Glutamatergic neuron (in vitro differentiated cells): Measurements from ENCODE around the gene TMBIM6. TPM values are rescaled to one million over a fixed set of nuclear protein-coding genes. Genes with fewer than 3 reads are reported as not detected.
"Not testable (repeated sequence)": the region's sequence is repeated elsewhere in the genome, so short reads cannot be mapped to it uniquely, and the experiment has no call there.

Experiments
- DNase-seq: peaks from one replicate; pipeline ENCODE4 v3.0.0; 2022
- H3K27ac Mint-ChIP-seq: one replicate; pipeline ENCODE4 v1.8.0; 2020; ENCODE audit warnings: mild to moderate bottlenecking, mixed read lengths, inconsistent platforms; ENCODE audit not compliant: unreplicated experiment
- H3K27me3 Mint-ChIP-seq: one replicate; pipeline ENCODE4 v1.8.0; 2020; ENCODE audit warnings: mild to moderate bottlenecking, moderate library complexity, mixed read lengths, inconsistent platforms; ENCODE audit not compliant: unreplicated experiment
- H3K36me3 Mint-ChIP-seq: one replicate; pipeline ENCODE4 v1.8.0; 2020; ENCODE audit warnings: mild to moderate bottlenecking, mixed read lengths, inconsistent platforms; ENCODE audit not compliant: unreplicated experiment
- H3K4me1 Mint-ChIP-seq: one replicate; pipeline ENCODE4 v1.8.0; 2020; ENCODE audit warnings: mild to moderate bottlenecking, low read depth, mixed read lengths, inconsistent platforms; ENCODE audit not compliant: unreplicated experiment
- H3K4me3 Mint-ChIP-seq: one replicate; pipeline ENCODE4 v1.8.0; 2020; ENCODE audit warnings: mild to moderate bottlenecking, mixed read lengths, inconsistent platforms; ENCODE audit not compliant: unreplicated experiment
- H3K9me3 Mint-ChIP-seq: one replicate; pipeline ENCODE4 v1.8.0; 2020; ENCODE audit warnings: mild to moderate bottlenecking, moderate library complexity, mixed read lengths, inconsistent platforms; ENCODE audit not compliant: unreplicated experiment
- total RNA-seq: library from RNA; stranded (reverse); fragmentation: NEBNext Ultra II Directional; extraction: Animal tissue kit (Norgen Biotek cat#: 25700); gene quantifications from one replicate; pipeline ENCODE4 v1.2.1, GENCODE V29; 2021; ENCODE audit not compliant: unreplicated experiment
- TF ChIP-seq, protein P1 (sequence below): fragments of 200-600 bp; sonication (generic); IDR thresholded peaks from one replicate; pipeline ENCODE4 v1.5.0; 2021; ENCODE audit not compliant: partially characterized antibody, unreplicated experiment

TMBIM6 gene
- total RNA-seq, 1 donor from 2014 or later = 278 TPM

DNA sequence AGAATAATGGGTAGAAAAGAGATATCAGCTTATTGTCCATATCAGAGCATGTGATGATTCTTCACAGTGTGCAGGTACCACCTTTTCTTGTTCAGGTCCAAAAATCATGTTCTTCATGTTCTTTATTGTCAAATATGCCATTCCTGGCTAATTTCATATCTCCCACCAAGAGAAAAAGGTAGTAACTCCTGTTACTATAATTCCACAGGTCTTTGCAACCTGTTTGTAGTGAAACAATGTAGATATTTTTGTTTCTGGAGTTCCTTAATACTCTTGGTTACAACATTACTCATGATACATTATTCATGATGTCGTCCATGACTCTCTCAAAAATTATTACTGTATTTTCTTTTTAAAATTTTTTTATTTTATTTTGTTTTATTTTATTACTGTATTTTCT is 11.3 kb upstream of the TMBIM6 start:
- TF ChIP-seq, protein P1, sequence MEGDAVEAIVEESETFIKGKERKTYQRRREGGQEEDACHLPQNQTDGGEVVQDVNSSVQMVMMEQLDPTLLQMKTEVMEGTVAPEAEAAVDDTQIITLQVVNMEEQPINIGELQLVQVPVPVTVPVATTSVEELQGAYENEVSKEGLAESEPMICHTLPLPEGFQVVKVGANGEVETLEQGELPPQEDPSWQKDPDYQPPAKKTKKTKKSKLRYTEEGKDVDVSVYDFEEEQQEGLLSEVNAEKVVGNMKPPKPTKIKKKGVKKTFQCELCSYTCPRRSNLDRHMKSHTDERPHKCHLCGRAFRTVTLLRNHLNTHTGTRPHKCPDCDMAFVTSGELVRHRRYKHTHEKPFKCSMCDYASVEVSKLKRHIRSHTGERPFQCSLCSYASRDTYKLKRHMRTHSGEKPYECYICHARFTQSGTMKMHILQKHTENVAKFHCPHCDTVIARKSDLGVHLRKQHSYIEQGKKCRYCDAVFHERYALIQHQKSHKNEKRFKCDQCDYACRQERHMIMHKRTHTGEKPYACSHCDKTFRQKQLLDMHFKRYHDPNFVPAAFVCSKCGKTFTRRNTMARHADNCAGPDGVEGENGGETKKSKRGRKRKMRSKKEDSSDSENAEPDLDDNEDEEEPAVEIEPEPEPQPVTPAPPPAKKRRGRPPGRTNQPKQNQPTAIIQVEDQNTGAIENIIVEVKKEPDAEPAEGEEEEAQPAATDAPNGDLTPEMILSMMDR = no peak
- peaks cover 4% of the 10 kb centered on the region for H3K36me3 Mint-ChIP-seq
- H3K27ac Mint-ChIP-seq = no peak overlapping the region
- H3K9me3 Mint-ChIP-seq = no peaks in the 10 kb centered on the region
- no peak overlapping the region for H3K4me3 Mint-ChIP-seq
- DNase-seq = no peak
- peaks cover 5% of the 10 kb centered on the region for H3K27me3 Mint-ChIP-seq
- no peaks in the 10 kb centered on the region for H3K4me1 Mint-ChIP-seq

DNA sequence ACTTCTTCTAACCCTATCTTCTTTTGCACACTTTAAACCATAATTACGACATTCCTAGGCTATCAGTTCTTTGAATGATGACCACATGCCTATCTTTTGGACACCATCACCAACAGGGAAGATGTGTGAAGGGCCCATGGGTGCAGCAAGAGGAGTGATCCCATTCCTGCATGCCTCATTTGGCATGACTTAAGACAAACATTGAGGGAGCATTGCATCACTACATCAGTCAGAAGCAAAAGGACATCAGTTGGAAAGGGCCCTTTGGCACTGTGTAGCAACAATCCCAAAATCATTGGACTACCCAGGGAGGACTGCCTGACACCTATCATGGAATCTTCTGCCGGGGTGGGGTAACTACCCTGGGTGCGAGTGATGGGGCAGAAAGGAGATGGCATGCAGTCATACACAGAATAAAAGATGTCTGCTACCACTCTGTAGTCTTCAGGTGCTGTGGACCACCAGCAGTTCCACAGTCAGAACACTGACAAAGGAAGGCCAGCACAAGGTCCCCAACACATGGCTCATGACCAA is 10.7 kb upstream of the TMBIM6 start:
- H3K27ac Mint-ChIP-seq = no peak overlapping the region
- TF ChIP-seq, protein P1 = no peak

DNA sequence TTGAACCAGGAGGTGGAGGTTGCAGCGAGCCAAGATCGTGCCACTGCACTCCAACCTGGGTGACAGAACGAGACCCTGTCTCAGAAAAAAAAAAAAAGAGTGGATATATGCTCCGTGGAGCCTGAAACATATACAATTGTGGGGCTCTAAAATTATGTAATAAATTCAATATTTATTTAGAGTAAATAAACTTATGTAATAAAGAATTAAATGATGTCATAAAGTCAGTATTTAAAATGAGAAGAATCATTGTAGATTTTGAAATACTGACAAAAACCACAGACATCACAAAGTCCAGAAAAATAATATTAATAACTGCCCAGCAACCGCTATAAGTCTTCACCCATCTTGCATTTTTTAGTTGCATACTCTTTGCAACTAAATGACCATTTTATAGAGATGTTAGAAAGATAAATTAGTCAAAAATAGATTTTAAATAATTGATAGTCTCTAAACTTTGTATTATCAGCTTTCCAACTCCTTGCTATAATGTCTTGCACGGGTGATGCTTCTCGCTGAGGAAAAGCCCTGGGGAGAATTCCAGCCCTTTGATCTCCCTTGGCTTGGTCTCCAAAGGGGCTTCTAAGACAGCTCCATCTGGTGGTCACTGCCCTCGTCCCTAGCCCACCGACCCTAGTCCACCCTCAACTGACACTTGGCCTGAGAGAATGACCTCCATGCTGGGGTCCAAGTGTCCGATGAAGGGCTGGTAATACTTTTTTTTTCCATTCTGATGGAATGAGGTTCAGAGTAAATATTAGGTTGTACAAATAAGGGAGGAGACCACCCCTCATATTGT is 7.9 kb upstream of the TMBIM6 start:
- Mint-ChIP-seq H3K36me3 (peaks cover 9% of the 10 kb centered on the region), H3K4me3 (no peak overlapping the region), H3K4me1 (no peaks in the 10 kb centered on the region), H3K27me3 (peaks cover 5% of the 10 kb centered on the region), H3K9me3 (no peaks in the 10 kb centered on the region), H3K27ac (no peak overlapping the region)
- DNase-seq = peak; percentile 25
- TF ChIP-seq, protein P1 = no peak

More for the DNA sequence above, 10.7 kb upstream of the TMBIM6 start:
- Mint-ChIP-seq H3K36me3 (peaks cover 9% of the 10 kb centered on the region), H3K9me3 (no peaks in the 10 kb centered on the region), H3K4me1 (no peaks in the 10 kb centered on the region), H3K27me3 (peaks cover 5% of the 10 kb centered on the region), H3K4me3 (no peak overlapping the region)
- DNase-seq = no peak

DNA sequence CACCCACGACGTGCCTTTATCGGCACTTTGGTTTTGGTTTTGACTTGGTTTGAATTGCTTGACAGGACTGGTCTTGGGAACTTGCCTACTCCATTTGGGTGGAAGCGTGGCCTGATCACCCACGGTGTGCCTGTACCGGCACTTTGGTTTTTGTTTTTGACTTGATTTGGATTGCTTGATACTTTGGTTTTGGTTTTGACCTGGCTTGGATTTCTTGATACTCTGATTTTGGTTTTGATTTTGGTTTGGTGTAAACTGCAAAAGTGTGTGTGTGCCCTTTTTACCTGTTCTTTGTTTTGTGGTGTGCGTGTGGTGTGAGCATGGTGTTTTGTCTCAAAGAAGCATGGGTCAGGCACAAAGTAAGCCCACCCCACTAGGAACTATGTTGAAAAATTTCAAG is 6.5 kb upstream of the TMBIM6 start:
- not testable (repeated sequence) for H3K9me3 Mint-ChIP-seq, H3K36me3 Mint-ChIP-seq, DNase-seq, H3K4me1 Mint-ChIP-seq, H3K27me3 Mint-ChIP-seq, H3K4me3 Mint-ChIP-seq, H3K27ac Mint-ChIP-seq

DNA sequence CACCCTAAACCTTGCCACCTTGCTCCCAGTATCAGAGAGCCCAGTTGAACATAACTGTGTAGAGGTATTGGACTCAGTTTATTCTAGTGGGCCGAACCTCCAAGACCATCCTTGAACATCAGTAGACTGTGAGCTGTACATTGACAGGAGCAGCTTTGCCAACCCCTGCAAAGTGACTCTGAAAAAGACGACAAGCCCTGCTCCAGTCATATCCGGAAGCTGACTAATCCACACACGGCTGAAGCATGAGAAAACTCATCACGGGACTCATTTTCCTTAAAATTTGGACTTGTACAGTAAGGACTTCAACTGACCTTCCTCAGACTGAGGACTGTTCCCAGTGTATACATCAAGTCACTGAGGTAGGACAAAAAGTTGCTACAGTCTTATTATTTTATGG is 2.6 kb upstream of the TMBIM6 start:
- not testable (repeated sequence) for H3K27ac Mint-ChIP-seq, H3K4me3 Mint-ChIP-seq, H3K36me3 Mint-ChIP-seq, H3K4me1 Mint-ChIP-seq, H3K9me3 Mint-ChIP-seq, DNase-seq, H3K27me3 Mint-ChIP-seq

DNA sequence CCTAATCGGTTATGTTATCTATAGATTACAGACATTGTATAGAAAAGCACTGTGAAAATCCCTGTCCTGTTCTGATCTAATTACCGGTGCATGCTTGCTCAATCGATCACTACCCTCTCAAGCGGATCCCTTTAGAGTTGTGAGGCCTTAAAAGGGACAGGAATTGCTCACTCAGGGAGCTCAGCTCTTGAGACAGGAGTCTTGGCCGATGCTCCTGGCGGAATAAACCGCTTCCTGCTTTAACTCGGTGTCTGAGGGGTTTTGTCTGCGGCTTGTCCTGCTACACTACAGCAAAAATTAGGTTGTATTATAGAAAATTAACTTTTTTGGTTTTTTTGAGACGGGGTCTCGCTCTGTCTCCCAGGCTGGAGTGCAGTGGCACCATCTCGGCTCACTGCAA is 1.1 kb upstream of the TMBIM6 start:
- H3K4me3 Mint-ChIP-seq, DNase-seq, H3K27me3 Mint-ChIP-seq, H3K36me3 Mint-ChIP-seq, H3K27ac Mint-ChIP-seq, H3K9me3 Mint-ChIP-seq: not testable (repeated sequence)
- peaks cover 11% of the 10 kb centered on the region for H3K4me1 Mint-ChIP-seq
